RWPE2 (cell line): Measurements from ENCODE around the gene ELAC2.

Experiments used
- ATAC-seq: fragments of 200-7000 bp; cut with Tn5 transposase; 3 replicates; pipeline ENCODE4 v1.9.1; 2021; ENCODE audit warnings: low read depth
- DNase-seq: peaks from one replicate; pipeline ENCODE4 v3.0.0-alpha.2; 2020; ENCODE audit warnings: low spot score
- H3K27ac ChIP-seq: fragments of 450-650 bp; 2 replicates; pipeline ENCODE4 v1.5.1; 2017; ENCODE audit warnings: mild to moderate bottlenecking; ENCODE audit not compliant: poor library complexity, severe bottlenecking
- H3K27me3 ChIP-seq: fragments of 250-450 bp; sonication (Bioruptor Pico); 2 replicates; pipeline ENCODE4 v1.5.1; 2021; ENCODE audit warnings: mild to moderate bottlenecking, moderate library complexity; ENCODE audit not compliant: insufficient read depth, poor library complexity, severe bottlenecking
- H3K36me3 ChIP-seq: fragments of 250-450 bp; sonication (Bioruptor Pico); 2 replicates; pipeline ENCODE4 v1.5.1; 2020; ENCODE audit warnings: low read depth, mild to moderate bottlenecking, moderate library complexity
- H3K4me1 ChIP-seq: fragments of 250-450 bp; sonication (Bioruptor Pico); 2 replicates; pipeline ENCODE4 v1.5.1; 2021; ENCODE audit warnings: mild to moderate bottlenecking, moderate library complexity; ENCODE audit not compliant: insufficient read depth, poor library complexity, severe bottlenecking
- H3K4me3 ChIP-seq: fragments of 250-450 bp; sonication (Bioruptor Pico); 2 replicates; pipeline ENCODE4 v1.5.1; 2021; ENCODE audit warnings: mild to moderate bottlenecking, moderate library complexity; ENCODE audit not compliant: severe bottlenecking
- H3K9me3 ChIP-seq: fragments of 250-450 bp; sonication (Bioruptor Pico); 2 replicates; pipeline ENCODE4 v1.5.1; 2021; ENCODE audit warnings: mild to moderate bottlenecking, moderate library complexity; ENCODE audit not compliant: severe bottlenecking
- TF ChIP-seq, protein P1 (sequence below): fragments of 450-650 bp; IDR thresholded peaks from one replicate; pipeline ENCODE4 v1.5.1; 2017; ENCODE audit warnings: mild to moderate bottlenecking, moderate library complexity; ENCODE audit not compliant: poor library complexity, severe bottlenecking

Gene ELAC2

DNA sequence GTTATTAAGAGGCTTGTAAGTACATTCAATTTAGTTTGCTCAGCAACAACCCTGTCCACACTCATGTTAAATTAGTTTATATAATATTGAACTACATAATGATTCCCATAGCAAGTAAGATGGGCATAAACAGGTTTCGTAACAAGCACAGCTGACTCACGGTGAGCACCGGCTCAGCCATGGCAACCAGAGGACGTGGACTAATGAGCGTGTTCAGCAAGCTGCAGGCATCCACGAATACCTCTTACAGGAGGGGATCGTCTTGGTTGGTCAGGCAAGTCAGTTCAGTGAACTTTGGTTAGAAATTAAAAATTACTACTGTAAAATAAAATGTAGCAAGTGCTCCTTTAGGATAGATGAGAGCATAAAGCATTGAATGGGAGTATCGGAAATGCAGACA lies 58.4 kb downstream of the ELAC2 start:
- ATAC-seq (0 out of 3 replicates have a peak, but pooled peaks have one; percentile 45), DNase-seq (no peak)
- H3K36me3 ChIP-seq = no peaks in the 10 kb centered on the region
- H3K4me1 ChIP-seq = no peaks in the 10 kb centered on the region
- H3K4me3 ChIP-seq = no peak overlapping the region
- no peak overlapping the region for H3K27ac ChIP-seq
- TF ChIP-seq, protein P1, sequence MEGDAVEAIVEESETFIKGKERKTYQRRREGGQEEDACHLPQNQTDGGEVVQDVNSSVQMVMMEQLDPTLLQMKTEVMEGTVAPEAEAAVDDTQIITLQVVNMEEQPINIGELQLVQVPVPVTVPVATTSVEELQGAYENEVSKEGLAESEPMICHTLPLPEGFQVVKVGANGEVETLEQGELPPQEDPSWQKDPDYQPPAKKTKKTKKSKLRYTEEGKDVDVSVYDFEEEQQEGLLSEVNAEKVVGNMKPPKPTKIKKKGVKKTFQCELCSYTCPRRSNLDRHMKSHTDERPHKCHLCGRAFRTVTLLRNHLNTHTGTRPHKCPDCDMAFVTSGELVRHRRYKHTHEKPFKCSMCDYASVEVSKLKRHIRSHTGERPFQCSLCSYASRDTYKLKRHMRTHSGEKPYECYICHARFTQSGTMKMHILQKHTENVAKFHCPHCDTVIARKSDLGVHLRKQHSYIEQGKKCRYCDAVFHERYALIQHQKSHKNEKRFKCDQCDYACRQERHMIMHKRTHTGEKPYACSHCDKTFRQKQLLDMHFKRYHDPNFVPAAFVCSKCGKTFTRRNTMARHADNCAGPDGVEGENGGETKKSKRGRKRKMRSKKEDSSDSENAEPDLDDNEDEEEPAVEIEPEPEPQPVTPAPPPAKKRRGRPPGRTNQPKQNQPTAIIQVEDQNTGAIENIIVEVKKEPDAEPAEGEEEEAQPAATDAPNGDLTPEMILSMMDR = no peak
- H3K27me3 ChIP-seq = no peaks in the 10 kb centered on the region
- H3K9me3 ChIP-seq = no peaks in the 10 kb centered on the region

DNA sequence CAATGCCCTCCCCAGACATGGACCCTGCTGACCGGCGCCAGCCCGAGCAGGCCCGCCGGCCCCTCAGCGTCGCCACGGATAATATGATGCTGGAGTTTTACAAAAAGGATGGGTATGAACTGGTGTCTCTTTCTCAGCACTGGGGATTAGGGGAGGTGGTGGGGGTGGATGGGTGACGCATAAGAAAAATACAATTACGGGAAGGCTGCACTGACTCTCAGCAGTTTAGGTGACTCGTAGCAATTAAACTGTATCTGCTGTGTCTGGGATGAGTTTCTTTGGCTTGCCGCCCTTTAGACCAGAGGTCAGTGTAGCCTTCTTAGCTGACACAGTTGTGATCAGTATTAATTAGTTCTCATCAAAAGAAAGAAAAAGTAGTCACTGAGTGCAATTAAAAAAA lies 59.0 kb downstream of the ELAC2 start:
- H3K27me3 ChIP-seq = no peaks in the 10 kb centered on the region
- no peaks in the 10 kb centered on the region for H3K36me3 ChIP-seq
- DNase-seq (no peak), ATAC-seq (peak; percentile 29; the same call in 1 of the 3 replicates)
- no peaks in the 10 kb centered on the region for H3K4me1 ChIP-seq
- no peak overlapping the region for H3K4me3 ChIP-seq
- TF ChIP-seq, protein P1 = no peak
- H3K27ac ChIP-seq = no peak overlapping the region
- H3K9me3 ChIP-seq = no peaks in the 10 kb centered on the region

DNA sequence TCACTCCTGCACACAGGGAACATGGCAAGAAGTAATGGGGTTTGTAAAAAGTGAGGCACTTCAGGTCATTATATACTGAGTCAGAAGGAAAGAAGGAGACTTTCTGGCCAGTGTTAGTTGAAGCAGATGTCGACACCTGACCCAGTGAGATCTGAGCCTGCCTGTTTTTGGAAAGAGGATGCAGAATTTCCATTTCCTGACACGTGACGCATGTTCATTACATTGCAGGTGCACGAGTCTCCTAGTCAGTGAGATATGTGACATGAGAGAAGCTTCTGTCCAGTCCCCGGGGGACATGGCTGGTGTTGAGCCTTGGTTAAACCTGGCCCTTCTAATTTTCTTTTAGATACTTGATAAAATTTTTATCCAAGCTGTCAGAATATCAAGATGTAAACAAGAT lies 62.3 kb downstream of the ELAC2 start:
- no peak for ATAC-seq

DNA sequence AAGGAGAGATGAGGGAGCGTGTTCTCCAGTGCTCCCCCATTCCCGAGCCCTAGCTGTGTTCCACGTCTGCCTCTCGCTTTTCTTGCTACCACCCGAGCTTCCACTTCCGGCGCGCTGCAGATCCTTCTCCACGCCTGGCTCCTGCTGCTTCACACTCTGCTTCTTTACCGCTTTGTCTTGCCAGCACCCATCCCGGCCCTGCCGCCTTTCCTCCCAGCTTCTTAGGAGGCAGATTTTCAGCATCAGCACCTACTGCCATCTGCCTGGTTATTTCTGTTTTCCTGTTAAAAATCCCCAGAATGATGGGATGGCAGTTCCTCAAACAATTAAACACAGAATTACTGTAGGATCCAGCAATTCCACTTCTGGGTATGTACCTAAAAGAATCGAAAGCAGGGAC lies 64.7 kb downstream of the ELAC2 start:
- no peaks in the 10 kb centered on the region for H3K4me1 ChIP-seq
- no peak for ATAC-seq
- TF ChIP-seq, protein P1 = no peak
- H3K27ac ChIP-seq = no peak overlapping the region
- H3K9me3 ChIP-seq = no peaks in the 10 kb centered on the region
- H3K27me3 ChIP-seq = no peaks in the 10 kb centered on the region
- no peak for DNase-seq
- no peak overlapping the region for H3K4me3 ChIP-seq
- H3K36me3 ChIP-seq = no peaks in the 10 kb centered on the region

More for the DNA sequence above, 62.3 kb downstream of the ELAC2 start:
- H3K27me3 ChIP-seq = no peaks in the 10 kb centered on the region
- TF ChIP-seq, protein P1 = no peak
- DNase-seq = no peak
- H3K4me3 ChIP-seq = no peak overlapping the region
- no peaks in the 10 kb centered on the region for H3K4me1 ChIP-seq
- H3K27ac ChIP-seq = no peak overlapping the region
- H3K9me3 ChIP-seq = no peaks in the 10 kb centered on the region
- H3K36me3 ChIP-seq = no peaks in the 10 kb centered on the region

DNA sequence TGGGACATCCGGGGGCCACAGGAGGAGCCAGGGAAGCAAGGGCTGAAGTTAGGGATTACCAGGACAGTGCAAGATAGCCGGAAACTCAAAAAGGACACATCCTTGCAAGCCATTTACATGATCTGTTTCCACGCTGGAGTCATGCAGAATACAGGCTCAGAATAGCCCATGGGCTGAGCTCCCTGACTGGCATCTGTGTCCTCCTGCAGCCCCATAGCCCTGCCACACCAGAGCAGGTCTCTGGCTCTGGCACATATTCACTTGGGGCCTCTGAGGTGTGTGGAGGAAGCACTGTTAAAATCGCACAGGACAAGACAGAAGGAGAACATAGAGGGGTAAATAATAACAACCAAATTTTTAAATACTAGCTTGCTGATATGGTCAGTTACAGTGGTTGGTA lies 65.8 kb downstream of the ELAC2 start:
- H3K9me3 ChIP-seq = no peaks in the 10 kb centered on the region
- no peak for DNase-seq
- no peaks in the 10 kb centered on the region for H3K4me1 ChIP-seq
- H3K27ac ChIP-seq = no peak overlapping the region
- no peak overlapping the region for H3K4me3 ChIP-seq
- no peaks in the 10 kb centered on the region for H3K36me3 ChIP-seq
- ATAC-seq = no peak
- TF ChIP-seq, protein P1 = no peak
- no peaks in the 10 kb centered on the region for H3K27me3 ChIP-seq
